Measurements from ENCODE around the gene SEPHS2.
"Not testable (repeated sequence)": the region's sequence is repeated elsewhere in the genome, so short reads cannot be mapped to it uniquely, and the experiment has no call there.

The SEPHS2 gene

GRCh38 chr16:30398661-30399434 is 46.8 kb downstream of the SEPHS2 start:
- DNase-seq (ENCODE audit: low spot score): no peak

GRCh38 chr16:30397776-30398660 is 47.7 kb downstream of the SEPHS2 start:
- DNase-seq (ENCODE audit: low spot score): no peak

- DNase-seq (ENCODE audit: low spot score): no peak
Measured at GRCh38 chr16:30397056-30397455, 48.6 kb downstream of the SEPHS2 start.

GRCh38 chr16:30396627-30397026 is 49.0 kb downstream of the SEPHS2 start:
- DNase-seq (ENCODE audit: low spot score): not testable (repeated sequence)

GRCh38 chr16:30395992-30396585 is 49.6 kb downstream of the SEPHS2 start:
- no peak for DNase-seq (ENCODE audit: low spot score)

- peak; percentile 56 for DNase-seq (ENCODE audit: low spot score)
Measured at GRCh38 chr16:30395155-30395991, 50.3 kb downstream of the SEPHS2 start, which contains the start of gene ZNF48. TSS of gene ZNF48 (plus strand) at chr16:30395420. CDS start at chr16:30395795, 375 bp downstream.

GRCh38 chr16:30394592-30395154 is 51.0 kb downstream of the SEPHS2 start:
- DNase-seq (ENCODE audit: low spot score): no peak
